Measurements from ENCODE around the gene TMEM151B. TPM values are rescaled to one million over a fixed set of nuclear protein-coding genes. Genes with fewer than 3 reads are reported as not detected.

The TMEM151B gene
- total and polyA plus RNA-seq, 2 of the 4 experiments (the other 2 are of a cell fraction): not detected

DNA sequence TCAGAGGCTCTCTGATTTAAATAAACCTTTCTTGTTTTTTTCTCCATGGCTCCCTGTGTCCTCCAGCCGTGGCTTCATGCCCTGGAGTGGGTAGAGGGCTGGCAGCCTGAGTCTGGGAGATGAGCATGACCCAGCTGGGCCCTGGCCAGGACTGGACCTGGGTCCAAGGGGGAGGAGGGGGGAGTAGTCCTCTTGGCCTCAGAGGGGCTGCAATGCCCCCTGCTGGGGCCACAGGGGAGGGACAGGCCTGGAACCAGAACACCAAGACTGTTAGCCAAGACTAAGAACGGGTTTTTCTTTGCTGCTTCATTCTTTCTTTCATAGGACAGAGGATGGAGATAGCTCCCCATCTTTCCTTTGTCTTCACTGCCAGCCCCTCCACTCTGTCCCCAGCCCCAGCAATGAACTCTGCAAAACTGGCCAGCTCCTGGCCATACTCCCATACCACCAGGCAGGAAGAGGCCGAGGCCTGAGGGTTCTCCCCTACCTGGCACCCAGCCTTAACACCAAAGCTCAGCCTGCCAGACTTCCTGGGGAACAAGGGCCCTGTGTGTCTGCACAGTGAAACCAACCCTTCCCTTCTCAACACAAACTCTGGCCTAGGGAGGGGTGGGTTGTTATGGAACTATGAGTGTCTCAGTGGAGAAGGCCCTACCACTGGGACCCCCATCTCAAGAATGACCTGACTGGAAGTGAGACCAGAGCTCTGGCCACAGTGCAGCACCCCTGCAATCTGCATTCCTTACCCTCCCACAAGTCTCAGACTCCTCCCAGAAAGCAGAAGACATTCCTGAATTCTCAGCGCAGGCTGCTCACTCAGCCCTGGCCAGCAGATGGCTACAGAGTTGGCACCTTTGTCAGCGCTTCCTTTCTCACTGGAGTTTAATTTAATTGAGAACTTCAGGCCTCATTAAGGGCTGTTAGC lies 35.9 kb upstream of the TMEM151B start (continued):
- TF ChIP-seq RAD21 (IDR thresholded peaks at IDR 0.05; ENCODE audit: low read length) (peak; percentile 75), FOS (IDR thresholded peaks at IDR 0.05; ENCODE audit: low read depth, low read length) (no peak)
- TF ChIP-seq, protein P1, sequence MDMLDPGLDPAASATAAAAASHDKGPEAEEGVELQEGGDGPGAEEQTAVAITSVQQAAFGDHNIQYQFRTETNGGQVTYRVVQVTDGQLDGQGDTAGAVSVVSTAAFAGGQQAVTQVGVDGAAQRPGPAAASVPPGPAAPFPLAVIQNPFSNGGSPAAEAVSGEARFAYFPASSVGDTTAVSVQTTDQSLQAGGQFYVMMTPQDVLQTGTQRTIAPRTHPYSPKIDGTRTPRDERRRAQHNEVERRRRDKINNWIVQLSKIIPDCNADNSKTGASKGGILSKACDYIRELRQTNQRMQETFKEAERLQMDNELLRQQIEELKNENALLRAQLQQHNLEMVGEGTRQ (IDR thresholded peaks at IDR 0.05; ENCODE audit: low read depth, low read length): no peak
